Measurements from ENCODE around the gene IKZF3.
"Not testable (repeated sequence)": the region's sequence is repeated elsewhere in the genome, so short reads cannot be mapped to it uniquely, and the experiment has no call there.

Gene IKZF3

GRCh38 chr17:39729280-39729851 is 134.7 kb downstream of the IKZF3 start:
- peaks cover 42% of the 10 kb centered on the region for H3K36me3 ChIP-seq (ENCODE audit: control insufficient read depth, low read depth, low read length)
- peak overlapping the region; percentile 67 for H3K4me3 ChIP-seq (ENCODE audit: low read length)
- H3K27me3 ChIP-seq (ENCODE audit: control insufficient read depth, insufficient read depth, low read length) = no peaks in the 10 kb centered on the region
- H3K9ac ChIP-seq (ENCODE audit: low read length) = peak overlapping the region; percentile 64
- H3K4me1 ChIP-seq (ENCODE audit: control insufficient read depth, low read depth, low read length) = no peaks in the 10 kb centered on the region
- no peaks in the 10 kb centered on the region for H3K9me3 ChIP-seq (ENCODE audit: control insufficient read depth, low read depth, low read length)
- H3K27ac ChIP-seq (ENCODE audit: low read length) = no peak overlapping the region

GRCh38 chr17:39727556-39727955 is 136.6 kb downstream of the IKZF3 start:
- Histone ChIP-seq H3K9ac (ENCODE audit: low read length) (no peak overlapping the region), H3K4me1 (ENCODE audit: control insufficient read depth, low read depth, low read length) (no peaks in the 10 kb centered on the region), H3K4me3 (ENCODE audit: low read length) (no peak overlapping the region), H3K27me3 (ENCODE audit: control insufficient read depth, insufficient read depth, low read length) (no peaks in the 10 kb centered on the region), H3K9me3 (ENCODE audit: control insufficient read depth, low read depth, low read length) (no peaks in the 10 kb centered on the region), H3K36me3 (ENCODE audit: control insufficient read depth, low read depth, low read length) (peaks cover 43% of the 10 kb centered on the region), H3K27ac (ENCODE audit: low read length) (no peak overlapping the region)

- Histone ChIP-seq H3K4me1 (ENCODE audit: control insufficient read depth, low read depth, low read length) (no peaks in the 10 kb centered on the region), H3K27me3 (ENCODE audit: control insufficient read depth, insufficient read depth, low read length) (no peaks in the 10 kb centered on the region), H3K36me3 (ENCODE audit: control insufficient read depth, low read depth, low read length) (peaks cover 43% of the 10 kb centered on the region), H3K4me3 (ENCODE audit: low read length) (no peak overlapping the region), H3K9ac (ENCODE audit: low read length) (no peak overlapping the region), H3K9me3 (ENCODE audit: control insufficient read depth, low read depth, low read length) (no peaks in the 10 kb centered on the region), H3K27ac (ENCODE audit: low read length) (no peak overlapping the region)
These were observed 137.5 kb downstream of the IKZF3 start for GRCh38 chr17:39726617-39727016.

- peaks cover 47% of the 10 kb centered on the region for H3K36me3 ChIP-seq (ENCODE audit: control insufficient read depth, low read depth, low read length)
- not testable (repeated sequence) for H3K9ac ChIP-seq (ENCODE audit: low read length); H3K27me3 ChIP-seq (ENCODE audit: control insufficient read depth, insufficient read depth, low read length); H3K4me3 ChIP-seq (ENCODE audit: low read length); H3K9me3 ChIP-seq (ENCODE audit: control insufficient read depth, low read depth, low read length); H3K4me1 ChIP-seq (ENCODE audit: control insufficient read depth, low read depth, low read length); H3K27ac ChIP-seq (ENCODE audit: low read length)
These were observed 138.2 kb downstream of the IKZF3 start for GRCh38 chr17:39725923-39726322.

GRCh38 chr17:39724731-39725130 is 139.4 kb downstream of the IKZF3 start:
- H3K9ac ChIP-seq (ENCODE audit: low read length) = no peak overlapping the region
- no peak overlapping the region for H3K27ac ChIP-seq (ENCODE audit: low read length)
- no peaks in the 10 kb centered on the region for H3K9me3 ChIP-seq (ENCODE audit: control insufficient read depth, low read depth, low read length)
- H3K4me3 ChIP-seq (ENCODE audit: low read length) = no peak overlapping the region
- no peaks in the 10 kb centered on the region for H3K27me3 ChIP-seq (ENCODE audit: control insufficient read depth, insufficient read depth, low read length)
- H3K4me1 ChIP-seq (ENCODE audit: control insufficient read depth, low read depth, low read length) = no peaks in the 10 kb centered on the region
- H3K36me3 ChIP-seq (ENCODE audit: control insufficient read depth, low read depth, low read length) = peaks cover 58% of the 10 kb centered on the region

- Histone ChIP-seq H3K27me3 (ENCODE audit: control insufficient read depth, insufficient read depth, low read length) (no peaks in the 10 kb centered on the region), H3K36me3 (ENCODE audit: control insufficient read depth, low read depth, low read length) (peaks cover 66% of the 10 kb centered on the region)
These were observed 140.9 kb downstream of the IKZF3 start for GRCh38 chr17:39722965-39723848.

GRCh38 chr17:39722104-39722503 is 142.0 kb downstream of the IKZF3 start:
- Histone ChIP-seq H3K27ac (ENCODE audit: low read length) (no peak overlapping the region), H3K27me3 (ENCODE audit: control insufficient read depth, insufficient read depth, low read length) (no peaks in the 10 kb centered on the region), H3K4me1 (ENCODE audit: control insufficient read depth, low read depth, low read length) (no peaks in the 10 kb centered on the region), H3K4me3 (ENCODE audit: low read length) (no peak overlapping the region), H3K9me3 (ENCODE audit: control insufficient read depth, low read depth, low read length) (no peaks in the 10 kb centered on the region), H3K9ac (ENCODE audit: low read length) (no peak overlapping the region), H3K36me3 (ENCODE audit: control insufficient read depth, low read depth, low read length) (peaks cover 69% of the 10 kb centered on the region)

More at GRCh38 chr17:39722965-39723848, 140.9 kb downstream of the IKZF3 start:
- H3K9me3 ChIP-seq (ENCODE audit: control insufficient read depth, low read depth, low read length) = no peaks in the 10 kb centered on the region
- H3K4me3 ChIP-seq (ENCODE audit: low read length) = no peak overlapping the region
- no peaks in the 10 kb centered on the region for H3K4me1 ChIP-seq (ENCODE audit: control insufficient read depth, low read depth, low read length)
- H3K27ac ChIP-seq (ENCODE audit: low read length) = no peak overlapping the region
- no peak overlapping the region for H3K9ac ChIP-seq (ENCODE audit: low read length)

GRCh38 chr17:39719563-39720355 is 144.4 kb downstream of the IKZF3 start:
- H3K4me3 ChIP-seq (ENCODE audit: low read length) = no peak overlapping the region
- H3K9ac ChIP-seq (ENCODE audit: low read length) = no peak overlapping the region
- H3K4me1 ChIP-seq (ENCODE audit: control insufficient read depth, low read depth, low read length) = no peaks in the 10 kb centered on the region
- H3K27ac ChIP-seq (ENCODE audit: low read length) = no peak overlapping the region
- no peaks in the 10 kb centered on the region for H3K9me3 ChIP-seq (ENCODE audit: control insufficient read depth, low read depth, low read length)
- peaks cover 67% of the 10 kb centered on the region for H3K36me3 ChIP-seq (ENCODE audit: control insufficient read depth, low read depth, low read length)
- H3K27me3 ChIP-seq (ENCODE audit: control insufficient read depth, insufficient read depth, low read length) = no peaks in the 10 kb centered on the region

GRCh38 chr17:39717660-39718059 is 146.5 kb downstream of the IKZF3 start:
- Histone ChIP-seq H3K36me3 (ENCODE audit: control insufficient read depth, low read depth, low read length) (peaks cover 79% of the 10 kb centered on the region), H3K27ac (ENCODE audit: low read length) (no peak overlapping the region), H3K27me3 (ENCODE audit: control insufficient read depth, insufficient read depth, low read length) (no peaks in the 10 kb centered on the region)

GRCh38 chr17:39716879-39717536 is 147.1 kb downstream of the IKZF3 start:
- H3K9ac ChIP-seq (ENCODE audit: low read length) = no peak overlapping the region
- no peak overlapping the region for H3K27ac ChIP-seq (ENCODE audit: low read length)
- H3K4me3 ChIP-seq (ENCODE audit: low read length) = no peak overlapping the region

More at GRCh38 chr17:39717660-39718059, 146.5 kb downstream of the IKZF3 start:
- H3K9ac ChIP-seq (ENCODE audit: low read length) = no peak overlapping the region
- H3K4me1 ChIP-seq (ENCODE audit: control insufficient read depth, low read depth, low read length) = no peaks in the 10 kb centered on the region
- no peaks in the 10 kb centered on the region for H3K9me3 ChIP-seq (ENCODE audit: control insufficient read depth, low read depth, low read length)
- no peak overlapping the region for H3K4me3 ChIP-seq (ENCODE audit: low read length)

More at GRCh38 chr17:39716879-39717536, 147.1 kb downstream of the IKZF3 start:
- H3K4me1 ChIP-seq (ENCODE audit: control insufficient read depth, low read depth, low read length) = no peaks in the 10 kb centered on the region
- peaks cover 85% of the 10 kb centered on the region for H3K36me3 ChIP-seq (ENCODE audit: control insufficient read depth, low read depth, low read length)
- H3K9me3 ChIP-seq (ENCODE audit: control insufficient read depth, low read depth, low read length) = no peaks in the 10 kb centered on the region
- no peaks in the 10 kb centered on the region for H3K27me3 ChIP-seq (ENCODE audit: control insufficient read depth, insufficient read depth, low read length)

Data from iPS-18a (cell line).